ENCODE results near the gene TXNRD3. TPM values are rescaled to one million over a fixed set of nuclear protein-coding genes. Genes with fewer than 3 reads are reported as not detected.

The TXNRD3 gene
- total RNA-seq, 1 donor from 2014 or later = 3.5 TPM

DNA sequence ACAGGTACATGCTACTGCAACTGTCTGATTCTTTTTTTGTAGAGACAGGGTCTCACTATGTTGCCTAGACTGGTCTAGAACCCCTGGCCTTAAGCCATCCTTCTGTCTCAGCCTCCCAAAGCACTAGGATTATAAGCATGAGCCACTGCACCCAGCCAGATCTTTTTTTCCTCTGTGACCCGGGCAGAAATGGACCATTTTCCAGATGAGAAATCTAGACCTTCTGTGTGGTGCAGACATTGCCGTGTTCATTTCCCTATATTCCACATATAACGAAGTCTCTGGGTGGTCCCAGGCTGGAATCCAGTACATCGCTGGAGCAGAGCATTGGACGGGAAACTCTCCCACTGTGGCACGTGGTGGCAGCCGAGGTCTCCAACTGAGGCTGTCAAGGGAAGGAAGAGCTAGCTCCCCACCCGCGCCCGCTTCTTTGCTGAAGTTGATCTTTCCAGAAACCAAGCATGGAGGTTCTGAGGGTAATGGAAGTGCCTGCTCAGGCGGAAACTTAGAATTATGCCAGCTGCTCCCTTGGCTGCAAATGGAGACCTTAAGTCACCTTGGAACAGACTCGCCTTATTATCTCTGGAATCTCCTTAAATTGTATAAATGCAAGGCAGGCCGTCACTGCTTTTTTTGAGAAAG is 23.1 kb upstream of the TXNRD3 start:
- no peak for DNase-seq (ENCODE audit: missing footprints)
- ATAC-seq = no peak
- intact Hi-C loops (cut with DNase I) = loop anchor here (2.0 to 5.0 kb wide), 3 partner anchors 499 to 867 kb away; no protein-coding TSS in a partner anchor

DNA sequence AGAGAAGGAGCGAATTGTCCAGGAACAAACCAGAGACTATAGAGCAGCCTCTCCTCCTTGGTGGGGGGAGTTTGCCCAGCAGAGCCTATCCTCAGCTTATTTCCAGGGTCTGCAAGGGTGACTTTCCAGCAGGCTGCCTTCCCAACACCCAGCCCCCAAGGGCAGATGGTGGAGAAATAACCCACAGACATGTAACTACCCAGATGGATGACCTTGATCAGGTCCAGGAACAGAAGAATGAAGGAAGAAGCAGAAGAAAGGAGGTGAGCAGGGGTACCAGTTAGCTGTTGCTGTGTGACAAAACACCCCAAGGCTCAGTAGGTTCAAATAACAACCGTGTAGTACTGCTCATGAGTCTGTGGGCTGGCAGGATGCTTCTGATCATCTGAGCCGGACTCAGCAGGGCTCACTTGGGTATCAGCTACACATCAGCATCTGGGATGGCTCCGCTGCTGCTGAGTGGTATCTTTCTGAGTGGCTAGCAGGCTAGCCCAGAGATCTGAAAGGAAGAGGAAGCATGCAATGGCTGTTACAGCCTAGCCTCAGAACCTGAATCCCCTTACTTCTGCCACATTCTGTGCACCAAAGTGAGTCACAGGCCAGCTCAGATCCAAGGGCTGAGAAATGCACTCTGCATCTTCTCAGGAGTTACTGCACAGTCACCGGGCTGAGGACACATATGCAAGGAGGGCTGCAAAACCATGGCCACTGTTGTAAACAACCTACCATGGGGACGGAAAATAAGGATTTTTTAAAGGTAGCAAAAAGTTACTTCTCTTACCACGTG is 22.2 kb upstream of the TXNRD3 start:
- ATAC-seq (no peak), DNase-seq (ENCODE audit: missing footprints) (no peak)
- intact Hi-C loops (cut with DNase I) = loop anchor here (5.0 kb wide), 1 partner anchor 780 kb away; no protein-coding TSS in a partner anchor

DNA sequence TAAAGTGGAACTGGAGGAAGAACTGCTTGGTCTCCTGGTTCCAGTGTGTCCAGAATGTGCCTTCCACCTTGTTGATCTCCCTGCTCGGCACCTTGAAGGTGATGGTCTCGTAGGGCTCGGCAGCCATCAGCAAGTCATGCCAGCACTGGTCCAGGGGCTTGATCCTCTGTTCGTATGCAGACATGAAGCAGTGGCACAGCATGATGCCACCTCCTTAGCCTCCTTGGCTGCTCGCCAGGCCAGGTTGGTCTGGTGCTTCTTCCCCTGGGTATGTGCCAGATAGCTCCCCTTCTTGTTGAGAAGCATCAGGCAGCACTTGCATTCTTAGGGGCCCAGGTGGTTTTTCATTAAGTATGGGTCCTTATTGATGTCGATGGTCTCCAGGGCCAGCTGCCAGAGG is 17.8 kb upstream of the TXNRD3 start:
- ATAC-seq (no peak), DNase-seq (ENCODE audit: missing footprints) (no peak)
- intact Hi-C loops (cut with DNase I) = no loop called here

DNA sequence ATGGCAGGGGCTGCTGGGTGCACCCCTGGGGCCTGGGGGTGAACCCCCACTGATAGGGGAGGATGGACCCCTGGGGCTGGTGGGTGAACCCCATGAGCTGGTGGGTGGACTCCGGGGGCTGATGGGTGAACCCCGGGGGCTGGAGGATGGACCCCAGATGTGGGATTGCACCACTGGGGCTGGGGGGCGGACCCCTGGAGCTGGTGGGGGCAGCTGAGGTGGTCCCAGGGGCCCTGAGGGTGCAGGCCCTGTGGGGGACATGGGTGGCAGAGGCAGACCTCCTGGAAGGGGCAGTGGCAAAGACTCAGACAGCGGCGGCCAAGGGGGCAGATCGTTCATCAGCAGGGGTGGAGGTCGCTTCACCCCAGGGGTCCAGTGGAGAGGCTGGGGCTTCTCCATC is 17.4 kb upstream of the TXNRD3 start:
- DNase-seq (ENCODE audit: missing footprints) = no peak
- intact Hi-C loops (cut with DNase I) = no loop called here
- ATAC-seq = no peak

DNA sequence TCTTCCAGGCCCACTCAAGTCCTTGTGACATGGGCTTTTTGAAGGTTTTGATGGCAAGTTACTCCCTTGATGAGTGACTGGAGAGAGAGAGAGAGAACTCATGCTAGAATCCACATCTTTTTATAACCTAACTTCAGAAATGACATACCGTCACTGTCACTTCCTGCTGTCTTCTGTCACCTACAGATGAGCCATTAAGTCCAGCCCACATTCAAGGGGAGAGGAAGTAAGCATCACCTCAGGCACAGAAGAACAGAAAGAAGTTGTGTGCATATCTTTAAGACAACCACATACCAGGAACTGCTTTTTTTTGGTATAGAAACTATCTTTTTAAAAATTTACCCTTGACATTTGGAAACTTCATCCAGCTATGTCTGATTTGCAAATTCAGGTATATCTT is 16.6 kb upstream of the TXNRD3 start:
- ATAC-seq (no peak), DNase-seq (ENCODE audit: missing footprints) (no peak)
- intact Hi-C loops (cut with DNase I) = no loop called here

DNA sequence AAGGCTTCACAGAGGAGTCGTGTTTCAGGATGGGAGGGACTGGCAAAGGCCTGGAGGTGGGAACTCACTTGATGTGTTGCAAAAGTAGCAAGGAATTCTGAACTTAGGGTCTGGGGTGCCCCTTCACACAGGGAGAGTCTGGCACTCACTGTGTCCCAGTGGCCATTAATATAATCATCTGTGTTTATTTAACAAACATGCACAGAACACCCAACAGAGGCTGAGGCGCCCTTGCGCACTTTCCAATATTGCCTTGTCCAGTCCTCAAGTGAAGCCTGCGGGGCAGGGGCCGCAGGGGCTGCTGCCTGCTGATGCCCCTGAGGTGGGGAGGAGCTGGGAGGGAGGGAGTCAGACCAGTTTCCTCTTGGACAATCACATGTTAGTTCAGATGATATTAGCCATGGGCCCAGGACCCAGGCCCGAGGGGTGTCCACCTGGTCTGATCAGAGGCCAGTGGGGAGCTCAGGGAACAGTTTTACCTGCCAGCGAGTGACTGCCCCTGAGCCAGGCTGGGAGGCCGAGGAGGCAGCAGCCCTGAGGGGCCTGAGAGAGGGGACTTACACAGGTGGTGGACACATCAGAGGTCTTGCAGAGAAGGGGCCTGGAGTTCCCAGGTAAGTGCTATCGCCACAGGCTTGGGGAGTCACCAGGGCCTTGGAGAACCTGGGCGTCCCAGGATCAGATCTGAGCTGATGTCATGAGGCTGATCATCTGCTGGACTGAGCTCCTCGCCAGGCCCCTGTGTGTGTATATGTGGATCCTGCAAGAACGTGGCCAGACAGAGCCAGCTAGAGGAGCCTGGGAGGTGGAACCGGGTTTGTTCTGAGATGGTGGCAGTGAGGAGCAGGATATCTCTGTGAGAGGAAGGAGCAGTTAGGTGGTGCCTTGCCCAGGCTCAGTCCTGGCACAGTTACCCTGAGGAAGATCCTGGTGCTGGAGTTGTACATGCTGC is 13.8 kb upstream of the TXNRD3 start:
- no peak for DNase-seq (ENCODE audit: missing footprints)
- ATAC-seq = no peak
- intact Hi-C loops (cut with DNase I) = no loop called here

DNA sequence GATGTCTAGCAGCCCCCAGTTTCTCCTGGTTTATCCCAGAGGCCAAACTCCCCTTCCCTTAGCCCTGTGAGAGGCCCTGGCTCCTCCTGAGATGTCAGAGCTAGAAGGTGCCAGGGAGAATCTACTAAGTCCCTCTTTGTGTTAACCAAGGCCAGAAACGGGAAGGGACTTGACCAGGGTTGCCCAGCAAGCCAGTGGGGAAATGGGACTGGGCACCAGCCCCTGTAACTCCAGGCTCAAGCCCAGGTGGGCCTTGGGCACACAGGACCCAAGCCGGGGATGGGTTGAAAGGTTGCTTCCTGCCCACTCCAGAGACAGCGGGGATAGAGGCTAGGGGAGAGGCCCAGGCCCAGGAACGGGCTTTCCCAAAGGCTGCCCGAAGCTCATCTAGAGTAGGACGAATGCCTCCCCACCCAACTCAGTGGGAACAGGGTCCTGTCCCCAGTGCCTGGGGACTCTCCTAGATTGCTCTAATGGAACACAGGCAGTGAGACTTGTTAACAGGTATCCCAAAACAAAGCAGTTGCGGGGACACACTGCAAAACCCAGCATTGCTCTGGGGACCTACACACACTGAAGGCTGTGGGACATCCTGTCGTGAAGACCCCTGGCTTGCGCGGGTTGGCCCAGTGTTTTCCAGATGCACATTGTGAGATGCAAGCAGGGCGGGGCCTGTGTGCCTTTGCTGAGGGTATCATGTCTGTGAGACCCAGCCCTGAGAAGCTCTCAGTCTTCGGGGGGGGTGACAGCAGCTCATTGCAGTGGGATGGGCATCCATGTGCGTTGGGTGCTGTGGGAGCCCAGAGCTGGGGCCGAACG is 12.9 kb upstream of the TXNRD3 start:
- intact Hi-C loops (cut with DNase I) = no loop called here
- DNase-seq (ENCODE audit: missing footprints) (no peak), ATAC-seq (no peak)

DNA sequence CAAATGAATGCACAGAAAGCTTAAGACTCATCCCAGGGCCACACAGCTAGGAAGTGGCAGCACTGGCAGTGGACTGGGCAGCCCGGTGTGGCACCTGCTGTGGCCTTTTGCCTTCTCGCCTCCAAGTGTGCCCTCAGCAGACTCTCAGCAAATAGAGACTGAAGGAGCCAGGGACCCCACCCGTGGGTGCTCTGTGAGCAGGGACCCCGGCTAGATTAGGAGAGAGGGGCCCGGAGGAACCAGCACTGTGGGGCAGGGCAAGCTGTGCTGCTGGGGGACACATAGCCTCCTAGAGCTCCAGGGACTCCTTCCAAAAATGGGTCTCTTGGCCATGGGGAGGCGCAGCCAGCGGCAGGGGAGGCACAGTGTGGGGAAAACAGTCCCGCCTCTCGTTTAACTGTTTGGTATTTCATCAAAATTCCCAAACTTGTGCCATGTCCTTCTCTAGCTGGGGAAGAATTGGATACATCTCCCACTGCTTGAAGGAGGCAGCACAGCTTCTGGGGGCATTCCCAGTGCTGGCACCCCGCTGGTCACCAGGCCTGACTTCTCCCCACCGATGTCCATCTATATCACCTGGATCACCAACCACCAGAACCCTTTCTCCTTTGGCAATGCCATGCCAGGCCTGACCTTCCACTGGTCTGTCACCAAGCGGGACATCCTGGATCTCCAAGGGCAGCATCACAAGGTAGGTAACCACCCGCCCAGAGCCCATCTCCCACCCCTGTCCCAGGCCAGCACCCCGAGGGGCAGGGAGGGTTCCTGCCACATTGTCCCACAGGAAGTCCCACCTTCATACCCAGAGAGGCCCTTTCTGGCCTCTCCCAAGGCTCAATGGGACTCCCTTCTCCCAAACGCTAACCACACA is 12.0 kb upstream of the TXNRD3 start:
- intact Hi-C loops (cut with DNase I) = no loop called here
- DNase-seq (ENCODE audit: missing footprints) = no peak
- no peak for ATAC-seq

DNA sequence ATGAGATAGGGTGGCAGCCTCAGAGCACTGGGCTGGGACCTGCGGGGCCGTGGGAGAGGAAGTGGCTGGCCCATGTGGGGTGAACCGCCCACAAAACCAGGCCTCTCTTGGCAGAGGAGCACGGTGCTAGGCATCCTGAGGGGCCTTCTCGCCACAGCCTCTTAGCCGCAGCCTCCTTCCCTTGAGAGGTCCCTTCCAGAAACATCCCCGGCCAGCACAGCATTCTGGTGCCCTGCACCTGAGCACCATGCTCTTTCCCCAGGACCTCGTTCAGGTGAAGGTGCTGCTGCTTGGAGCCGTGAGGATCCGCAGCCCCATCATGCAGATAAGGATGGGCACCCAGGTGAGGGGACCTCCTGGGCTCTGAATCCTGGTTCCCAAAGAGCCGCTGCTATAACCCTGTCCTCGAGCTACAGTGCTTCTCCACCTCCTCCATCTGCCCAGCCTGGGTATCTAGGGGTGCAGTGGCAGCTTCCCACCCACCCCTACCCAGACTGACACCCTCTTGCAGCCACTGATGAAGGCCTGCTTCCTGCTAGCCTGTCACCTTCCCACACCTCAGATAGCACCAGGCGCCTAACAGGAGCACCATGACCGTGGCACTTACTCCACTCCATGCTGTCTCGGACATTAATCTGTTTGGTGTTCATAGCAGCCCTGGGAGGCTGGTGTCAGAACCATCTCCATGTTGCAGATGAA is 11.2 kb upstream of the TXNRD3 start:
- ATAC-seq (no peak), DNase-seq (ENCODE audit: missing footprints) (no peak)
- intact Hi-C loops (cut with DNase I) = no loop called here

DNA sequence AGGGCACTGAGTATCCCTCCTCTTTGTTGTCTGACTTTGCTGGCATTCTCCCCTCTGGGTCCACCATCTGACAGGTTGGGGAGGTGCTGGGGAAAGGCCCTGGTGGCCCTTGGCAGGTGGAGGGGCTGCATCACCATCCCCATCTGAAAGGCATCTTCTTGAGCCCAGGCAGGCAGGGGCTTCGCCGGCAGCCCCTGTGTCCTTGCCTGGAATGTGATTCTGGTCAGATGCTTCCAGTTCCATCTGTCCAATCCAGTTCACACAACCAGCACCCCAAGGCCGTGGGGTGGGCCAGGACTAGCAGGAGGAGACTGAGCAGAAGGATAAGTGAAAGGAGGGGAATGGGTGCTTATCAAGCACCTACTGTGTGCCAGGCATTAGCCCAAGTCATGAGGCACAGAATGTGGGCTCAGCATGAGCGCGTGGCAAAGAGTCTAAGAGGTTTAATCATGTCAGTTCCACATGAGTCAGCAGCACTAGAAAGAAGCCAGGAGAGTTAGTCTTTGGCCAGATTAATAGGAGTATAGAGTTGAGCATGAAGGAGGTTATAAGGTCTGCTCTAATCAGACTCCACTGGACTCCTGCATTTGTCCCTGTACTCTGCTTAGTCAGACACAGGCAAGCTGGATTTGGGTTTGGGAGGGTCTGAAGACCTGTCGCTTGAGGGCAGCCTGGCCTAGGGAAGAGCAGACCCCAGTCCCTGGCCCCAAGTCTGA is 10.5 kb upstream of the TXNRD3 start:
- DNase-seq (ENCODE audit: missing footprints) (no peak), ATAC-seq (no peak)
- intact Hi-C loops (cut with DNase I) = no loop called here

DNA sequence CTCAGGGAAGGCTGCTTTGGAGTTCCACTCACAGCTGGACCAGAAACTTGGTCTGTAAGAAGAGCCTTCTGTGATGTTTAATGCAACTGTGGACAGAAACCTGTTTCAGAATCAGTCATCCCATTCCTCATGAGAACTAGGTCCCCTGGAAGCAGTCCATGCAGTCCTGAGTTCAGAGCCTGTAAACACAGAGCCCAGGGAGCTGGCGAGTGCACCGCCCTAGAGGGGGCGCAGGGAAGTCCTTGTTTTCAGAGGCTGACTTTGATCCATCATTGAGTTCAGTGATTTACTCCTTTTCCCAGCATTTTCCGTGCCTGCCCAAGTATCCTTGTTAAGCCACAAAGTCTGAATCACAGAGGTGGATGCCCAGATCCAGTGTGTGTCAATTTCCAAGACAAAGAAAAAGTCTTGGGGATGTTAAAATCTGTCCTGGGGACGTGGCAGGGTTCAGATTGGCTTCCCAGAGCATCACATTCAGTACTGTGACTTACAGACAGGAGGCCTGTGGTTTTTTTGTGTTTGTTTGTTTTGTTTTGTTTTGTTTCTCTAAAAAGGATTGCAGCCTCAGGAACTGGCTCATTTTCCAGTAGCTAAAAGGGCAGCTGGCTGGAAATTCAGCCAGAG is 9.8 kb upstream of the TXNRD3 start:
- no peak for ATAC-seq
- intact Hi-C loops (cut with DNase I) = no loop called here
- no peak for DNase-seq (ENCODE audit: missing footprints)

DNA sequence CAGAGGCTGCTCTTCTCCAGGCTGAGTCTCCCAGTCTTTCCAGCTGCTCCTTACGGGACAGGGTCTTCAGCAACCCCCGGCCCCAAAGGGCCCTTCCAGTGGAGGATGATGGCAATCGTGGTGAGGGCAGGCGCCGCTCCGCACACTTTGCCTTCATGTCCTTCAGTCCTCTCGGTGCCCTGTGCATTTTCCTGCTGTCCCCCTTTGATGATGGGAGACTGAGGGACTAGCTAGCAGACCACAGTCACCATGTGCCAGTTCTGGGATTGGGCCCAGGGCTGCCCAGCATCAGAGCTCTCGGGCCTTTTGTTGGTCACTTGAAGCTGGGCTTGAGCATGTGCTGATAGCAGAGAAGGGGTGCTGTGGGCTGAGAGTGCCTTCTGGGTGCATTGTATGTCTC is 8.8 kb upstream of the TXNRD3 start:
- no peak for ATAC-seq
- intact Hi-C loops (cut with DNase I) = no loop called here
- DNase-seq (ENCODE audit: missing footprints) = no peak

DNA sequence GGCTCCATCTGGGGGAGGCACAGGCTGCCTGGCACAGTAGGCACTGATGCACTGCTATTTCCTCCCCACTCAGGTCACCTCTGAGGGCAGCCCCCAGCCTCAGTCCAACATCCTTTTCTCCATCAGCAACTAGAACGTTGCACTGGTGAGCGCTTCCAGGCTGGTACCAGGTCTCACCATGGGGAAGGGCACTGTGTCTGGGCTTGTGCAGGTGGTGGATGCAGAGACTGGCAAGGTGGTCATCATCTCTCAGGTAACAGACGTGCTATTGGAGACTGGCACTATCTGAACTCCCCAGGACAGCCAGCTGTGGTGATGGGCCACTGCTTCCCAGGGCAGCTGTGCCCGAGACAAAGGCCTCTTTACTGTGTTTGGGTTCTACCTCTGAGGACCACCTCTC is 8.3 kb upstream of the TXNRD3 start:
- DNase-seq (ENCODE audit: missing footprints) (no peak), ATAC-seq (no peak)
- intact Hi-C loops (cut with DNase I) = no loop called here

DNA sequence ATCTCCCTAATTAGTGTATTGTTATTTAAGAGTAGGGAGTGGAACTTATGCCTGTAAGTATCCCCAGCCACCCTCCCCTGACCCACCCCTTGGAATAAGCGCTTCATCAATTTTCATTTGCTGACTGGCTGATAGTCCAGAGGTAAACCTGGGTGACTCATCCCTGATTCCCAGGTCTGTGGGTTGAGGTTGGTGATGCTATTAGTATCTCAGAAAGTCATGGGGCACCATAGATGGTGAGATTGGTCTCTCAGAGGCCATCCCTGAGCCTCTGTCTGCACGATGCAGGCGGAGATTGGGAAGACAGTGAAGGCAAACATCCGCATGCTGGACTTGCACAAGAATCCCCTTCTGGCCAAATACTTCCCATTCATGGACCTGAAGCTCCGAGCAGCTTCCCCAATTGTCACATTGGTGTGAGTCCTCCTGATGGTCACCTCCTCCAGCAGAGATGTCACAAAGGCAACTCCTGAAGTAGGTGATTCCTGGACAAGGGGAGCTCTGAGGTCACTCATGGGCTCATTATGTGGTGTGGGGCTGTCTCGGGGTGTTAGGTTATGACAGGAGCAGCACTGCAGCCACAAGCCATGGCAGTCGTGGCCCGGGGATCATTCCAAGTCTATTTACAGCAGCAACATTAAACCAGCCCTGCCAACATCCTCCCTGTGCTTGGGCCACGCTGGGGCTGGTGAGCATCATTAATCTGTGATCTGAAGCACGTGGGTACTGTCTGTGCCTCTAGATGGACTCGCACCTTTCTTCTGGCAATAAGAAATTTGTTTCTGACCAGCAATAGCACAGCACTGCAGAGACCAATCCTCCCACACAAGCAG is 6.8 kb upstream of the TXNRD3 start:
- peak; percentile 51 for ATAC-seq
- intact Hi-C loops (cut with DNase I) = no loop called here

More for the DNA sequence above, 6.8 kb upstream of the TXNRD3 start:
- DNase-seq (ENCODE audit: missing footprints) = no peak
